HG03103 (cell line): ENCODE results near the gene KDM2B.

Experiments
- ATAC-seq: cut with Tn5 transposase; IDR thresholded peaks from one replicate; pipeline ENCODE4 v1.9.1; 2021; ENCODE audit warnings: low read depth; ENCODE audit not compliant: unreplicated experiment

The KDM2B gene

DNA sequence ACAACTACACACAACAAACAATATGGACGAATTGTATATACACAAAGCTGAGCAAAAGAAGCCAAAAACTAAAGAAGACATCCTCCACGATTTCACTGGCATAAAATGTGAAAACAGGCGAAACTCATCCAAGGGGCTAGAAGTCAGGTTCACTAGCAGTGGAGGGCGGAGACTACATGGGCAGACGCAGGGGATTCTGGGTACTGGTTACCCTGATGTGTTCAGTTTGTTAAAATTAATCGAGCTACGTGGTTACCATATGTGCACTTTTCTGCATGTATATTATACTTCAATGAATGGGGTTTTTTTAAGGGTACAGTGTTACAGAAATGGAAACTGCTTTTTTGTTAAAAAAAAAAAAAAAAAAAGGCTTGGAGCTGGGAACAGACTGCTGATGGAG, 12.3 kb downstream of the KDM2B start:
- ATAC-seq, result no peak

DNA sequence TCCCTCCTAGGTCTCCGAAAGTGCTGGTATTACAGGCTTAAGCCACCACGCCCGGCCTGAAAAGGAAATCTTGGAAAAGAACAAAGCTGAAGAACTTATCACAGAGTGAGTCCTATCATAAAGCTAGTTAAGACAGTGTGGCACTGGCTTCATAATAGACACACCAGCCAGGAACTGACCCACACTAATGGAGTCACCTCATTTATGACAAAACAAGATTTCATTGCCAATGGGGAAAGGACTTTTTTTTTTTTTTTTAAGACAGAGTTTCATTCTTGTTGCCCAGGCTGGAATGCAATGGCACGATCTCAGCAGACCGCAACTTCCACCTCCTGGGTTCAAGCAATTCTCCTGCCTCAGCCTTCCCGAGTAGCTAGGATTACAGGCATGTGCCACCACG, 15.7 kb downstream of the KDM2B start:
- ATAC-seq, result no peak

- ATAC-seq, result no peak
Measured at GRCh38 chr12:121562488-121562887, 18.3 kb downstream of the KDM2B start.

DNA sequence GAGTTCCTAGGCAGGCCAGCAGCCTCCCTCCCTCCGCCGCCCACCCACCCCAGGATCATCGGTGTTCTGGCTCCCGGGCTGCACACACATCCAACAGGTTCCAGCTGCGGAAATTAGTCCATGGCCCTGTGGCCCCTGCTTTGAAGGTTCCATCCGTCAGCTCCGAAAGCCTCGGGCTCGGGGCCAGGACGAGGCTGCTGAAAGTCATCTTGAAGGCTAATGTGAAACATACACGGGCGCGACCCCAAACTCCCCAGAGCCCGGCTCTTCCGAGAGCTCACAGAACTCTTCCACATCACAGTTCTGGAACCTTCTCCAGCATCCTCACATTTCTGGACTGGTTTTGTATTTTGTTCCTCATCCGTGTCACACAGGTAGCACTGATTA, 19.8 kb downstream of the KDM2B start:
- no peak for ATAC-seq

- ATAC-seq, result no peak
Measured at GRCh38 chr12:121560392-121561008, 20.3 kb downstream of the KDM2B start.

DNA sequence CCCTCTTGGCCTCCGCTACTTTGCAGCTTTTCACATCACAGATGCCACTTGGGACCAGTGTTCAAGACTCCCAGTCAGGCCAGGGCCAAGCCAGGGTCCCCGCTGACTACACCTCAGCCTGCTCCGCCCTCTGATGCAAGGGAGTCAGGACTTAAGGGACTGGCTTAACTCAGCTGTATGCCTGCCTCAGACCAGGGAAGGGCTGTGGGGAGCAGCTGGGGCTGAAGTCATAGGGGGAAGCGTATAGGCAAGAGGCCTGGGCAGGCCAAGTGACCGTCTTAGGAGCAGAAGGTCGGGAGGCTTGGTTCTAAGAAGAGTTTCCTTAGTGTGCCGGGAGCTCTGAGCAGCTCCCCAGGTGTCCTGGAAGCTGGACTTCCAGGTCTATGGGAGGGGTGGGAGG, 21.9 kb downstream of the KDM2B start:
- ATAC-seq, result no peak

GRCh38 chr12:121550974-121551634, 29.7 kb downstream of the KDM2B start:
- no peak for ATAC-seq

DNA sequence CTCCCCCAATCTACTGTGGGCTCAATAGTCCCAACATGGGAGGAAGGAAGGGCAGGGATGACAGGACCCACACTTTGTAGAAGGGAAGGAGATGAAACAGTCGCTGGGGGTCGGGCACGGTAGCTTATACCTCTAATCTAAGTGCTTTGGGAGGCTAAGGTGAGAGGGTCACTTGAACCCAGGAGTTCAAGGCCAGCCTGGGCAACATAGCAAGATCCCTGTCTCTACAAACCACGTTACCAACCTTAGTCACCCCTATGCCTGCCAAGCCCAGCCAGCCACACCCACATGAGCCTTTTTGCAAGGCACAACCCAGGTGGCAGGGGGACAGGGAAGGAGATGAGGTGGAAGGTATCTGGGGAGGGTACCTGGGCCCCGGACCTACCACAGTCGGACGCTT, 31.7 kb downstream of the KDM2B start:
- no peak for ATAC-seq

DNA sequence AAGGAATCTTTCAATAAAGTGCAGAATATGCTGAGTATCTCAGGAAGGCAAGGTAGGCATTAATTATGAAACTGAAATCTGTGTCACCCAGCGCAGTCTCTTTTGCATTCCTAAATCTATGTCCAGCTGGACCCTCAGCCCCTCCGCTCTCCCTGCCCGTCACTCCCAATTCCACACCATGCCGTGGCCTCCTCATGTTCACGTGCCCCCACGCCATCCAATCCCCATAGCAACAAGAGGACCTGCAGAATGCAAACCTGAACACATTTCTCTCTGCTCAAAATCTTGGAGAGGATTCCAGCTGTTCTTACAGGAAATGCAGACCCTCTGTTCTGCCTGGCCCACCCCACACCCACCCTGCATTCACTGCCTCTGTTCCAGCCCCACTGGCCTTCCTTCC, 35.3 kb downstream of the KDM2B start:
- ATAC-seq, result no peak

- no peak for ATAC-seq
Measured at GRCh38 chr12:121543786-121544185, 37.0 kb downstream of the KDM2B start.

GRCh38 chr12:121539908-121540307, 40.9 kb downstream of the KDM2B start:
- ATAC-seq, result no peak

GRCh38 chr12:121538699-121539061, 42.1 kb downstream of the KDM2B start:
- ATAC-seq, result no peak

DNA sequence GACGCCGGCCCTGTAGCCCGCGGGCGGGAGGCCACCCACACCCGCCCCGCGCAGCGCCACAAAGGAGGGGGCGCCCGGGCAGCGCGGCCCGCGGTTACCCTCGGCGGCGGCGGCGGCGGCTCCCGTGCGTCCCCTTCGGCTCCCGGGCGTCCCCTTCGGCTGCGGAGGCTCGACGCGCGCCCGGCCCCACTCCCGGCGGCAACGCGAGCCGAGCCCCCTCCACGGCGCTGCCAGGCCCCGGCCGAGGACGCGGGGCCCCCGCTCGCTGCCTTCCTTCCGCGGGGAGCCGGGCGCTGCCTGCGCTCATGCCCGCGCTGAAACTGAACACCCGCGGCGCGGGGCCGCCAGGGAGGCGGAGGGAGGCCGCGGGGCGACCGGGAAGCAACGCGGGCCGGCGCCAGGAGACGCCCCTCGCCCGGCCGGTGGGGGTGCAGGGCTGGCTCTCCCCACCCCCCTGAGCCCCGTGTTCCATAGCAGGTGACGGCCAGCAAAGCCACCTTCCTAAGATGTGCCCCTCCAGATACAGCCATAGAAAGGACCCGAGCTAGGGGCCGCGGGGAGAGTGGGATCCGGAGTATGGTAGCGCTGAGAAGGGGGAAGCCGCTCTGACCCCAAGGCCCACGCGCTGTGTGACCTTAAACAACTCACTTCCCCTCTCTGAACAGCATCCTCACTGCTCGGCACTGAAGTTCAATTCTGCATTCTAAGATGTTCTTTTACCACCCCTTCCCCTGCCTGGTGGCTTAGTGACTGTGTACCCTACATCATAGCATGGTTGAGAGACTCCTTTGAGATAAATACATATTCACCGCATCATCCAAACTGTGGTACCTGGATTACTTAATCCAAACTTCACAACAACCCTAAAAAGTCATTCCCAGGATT, 42.8 kb downstream of the KDM2B start:
- no peak for ATAC-seq

DNA sequence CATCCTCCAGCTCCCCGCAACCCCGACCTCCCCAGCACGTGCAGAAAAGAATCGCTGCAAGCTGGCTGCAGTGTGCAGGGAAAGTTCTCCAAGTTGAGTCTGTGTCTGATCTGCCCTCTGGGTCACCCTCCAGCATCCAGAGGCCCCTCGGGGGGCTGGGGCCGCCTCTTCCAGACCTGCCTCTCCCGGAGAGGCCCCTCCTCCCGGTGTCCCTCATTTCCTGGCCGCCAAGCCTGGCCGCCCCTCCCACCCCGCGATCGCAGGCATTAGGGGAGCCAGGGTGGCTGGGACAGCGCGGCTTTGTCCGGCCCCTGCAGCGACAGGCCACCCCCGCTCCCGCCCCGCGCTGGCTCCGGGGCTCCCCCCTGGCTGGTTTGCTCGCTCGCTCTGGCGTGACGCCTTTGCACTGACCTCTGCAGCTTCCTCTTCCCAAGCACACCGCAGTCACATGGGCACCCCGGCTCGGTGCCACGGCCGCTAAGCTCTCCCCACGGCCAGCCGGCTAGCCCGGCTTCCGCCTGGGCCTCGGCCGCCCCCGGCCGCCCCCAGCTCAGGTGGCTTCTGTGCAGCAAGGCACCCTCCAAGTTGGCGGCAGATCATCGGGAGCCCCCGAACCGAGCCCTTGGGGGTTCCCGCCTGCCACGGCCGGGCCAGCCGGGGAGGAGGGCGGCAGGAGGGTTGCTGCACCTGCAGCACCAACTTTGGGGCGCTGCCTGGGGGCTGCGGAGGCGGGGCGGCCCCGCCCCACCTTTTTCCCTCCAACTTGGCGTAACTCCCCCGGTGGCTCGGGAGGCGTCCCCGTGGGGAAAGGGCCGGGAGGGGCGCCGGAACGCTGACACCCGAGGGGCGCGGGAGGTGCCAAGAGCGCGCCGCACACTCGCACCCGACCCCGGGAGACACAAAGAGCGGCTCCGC, 43.7 kb downstream of the KDM2B start:
- ATAC-seq, result peak; percentile 45

GRCh38 chr12:121536054-121536898, 44.5 kb downstream of the KDM2B start:
- ATAC-seq, result peak; percentile 54

DNA sequence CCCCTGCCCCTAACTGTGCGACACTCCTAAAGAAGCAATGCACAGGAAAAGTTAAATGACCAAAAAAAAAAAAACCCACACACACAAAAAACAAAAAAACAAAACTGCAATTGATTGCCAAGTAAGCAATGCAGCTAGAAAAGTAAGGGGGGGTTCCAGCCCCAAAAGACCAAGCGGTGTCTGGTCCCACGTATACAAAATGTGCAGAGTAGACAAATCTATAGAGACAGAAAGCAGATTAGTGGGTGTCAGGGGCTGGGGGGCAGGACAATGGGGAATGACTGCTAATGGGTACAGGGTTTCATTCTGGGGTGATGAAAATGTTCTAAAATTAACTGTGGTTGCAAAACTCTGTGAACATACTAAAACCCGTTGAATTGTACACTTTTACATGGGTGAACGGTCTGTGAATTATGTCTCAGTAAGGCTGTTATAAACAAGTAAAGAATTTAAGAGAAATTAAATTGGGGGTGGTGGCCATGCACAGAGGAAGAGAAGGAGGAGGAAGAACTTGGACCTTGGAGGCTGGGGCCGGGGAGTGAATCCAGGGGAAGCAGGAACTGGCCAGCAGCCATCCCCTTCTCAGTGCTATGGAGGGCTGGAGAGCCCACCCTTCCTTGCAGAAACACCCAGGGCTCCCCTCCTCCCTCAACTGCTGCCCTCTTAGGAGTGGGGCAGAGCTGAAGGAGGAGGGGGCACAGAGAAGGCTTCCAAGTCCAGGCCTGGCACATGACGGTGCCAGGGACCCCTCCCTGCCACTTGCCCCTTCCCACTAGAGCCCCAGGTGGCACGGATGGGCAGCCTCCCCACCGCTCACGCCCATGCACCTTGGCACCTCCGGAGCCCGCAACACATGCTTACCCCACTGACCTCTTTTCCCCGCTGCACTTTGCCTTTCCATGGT, 45.4 kb downstream of the KDM2B start:
- no peak for ATAC-seq

GRCh38 chr12:121534495-121535148, 46.2 kb downstream of the KDM2B start:
- ATAC-seq, result no peak

GRCh38 chr12:121533394-121534090, 47.3 kb downstream of the KDM2B start:
- no peak for ATAC-seq
